ENCODE data around the gene GRID2IP.
"Not testable (repeated sequence)": the region's sequence is repeated elsewhere in the genome, so short reads cannot be mapped to it uniquely, and the experiment has no call there.

The GRID2IP gene

DNA sequence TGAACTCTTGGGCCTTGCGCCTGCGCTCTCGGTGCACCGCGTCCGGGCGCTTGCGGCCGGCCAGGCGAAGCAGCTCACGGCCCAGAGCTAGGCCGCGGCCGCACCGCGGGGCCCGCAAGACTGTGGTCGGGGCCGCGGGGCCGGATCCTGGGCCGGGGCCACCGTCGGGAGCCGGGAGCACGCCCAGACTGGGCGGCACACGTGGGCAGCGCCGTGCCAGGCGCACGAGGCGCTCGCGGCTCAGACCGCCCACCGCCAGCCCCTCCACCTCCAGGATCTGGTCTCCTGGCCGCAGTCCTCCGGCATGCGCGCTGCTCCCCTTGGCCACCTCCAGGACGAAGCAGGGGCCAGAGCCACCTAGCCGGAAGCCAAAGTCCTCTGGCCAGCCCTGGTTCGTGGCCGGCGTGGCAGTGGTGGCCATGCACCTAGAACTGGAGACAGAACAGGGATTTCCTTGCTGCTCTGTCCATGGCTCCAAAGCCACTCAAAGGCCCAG, at the start of gene GRID2IP:
GRID2IP (minus strand) TSS at position 446 of the 496 bp plus-strand sequence; CDS start at position 421, 25 bp downstream.
- DNase-seq (ENCODE audit: low read depth), result no peak

DNA sequence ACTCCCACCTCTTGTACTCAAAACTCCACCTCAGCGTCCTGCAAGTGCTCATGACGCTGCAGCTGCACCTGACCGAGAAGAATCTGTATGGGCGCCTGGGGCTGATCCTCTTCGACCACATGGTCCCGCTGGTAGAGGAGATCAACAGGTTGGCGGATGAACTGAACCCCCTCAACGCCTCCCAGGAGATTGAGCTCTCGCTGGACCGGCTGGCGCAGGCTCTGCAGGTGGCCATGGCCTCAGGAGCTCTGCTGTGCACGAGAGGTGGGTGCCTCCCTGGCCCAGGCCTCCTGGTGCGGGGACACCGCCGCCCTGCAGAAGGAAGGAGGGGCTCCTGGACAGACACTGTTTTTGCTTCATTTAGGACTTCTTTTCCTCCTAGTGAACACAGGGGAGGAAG, 48.8 kb upstream of the GRID2IP start:
- DNase-seq (ENCODE audit: low read depth), result no peak

DNA sequence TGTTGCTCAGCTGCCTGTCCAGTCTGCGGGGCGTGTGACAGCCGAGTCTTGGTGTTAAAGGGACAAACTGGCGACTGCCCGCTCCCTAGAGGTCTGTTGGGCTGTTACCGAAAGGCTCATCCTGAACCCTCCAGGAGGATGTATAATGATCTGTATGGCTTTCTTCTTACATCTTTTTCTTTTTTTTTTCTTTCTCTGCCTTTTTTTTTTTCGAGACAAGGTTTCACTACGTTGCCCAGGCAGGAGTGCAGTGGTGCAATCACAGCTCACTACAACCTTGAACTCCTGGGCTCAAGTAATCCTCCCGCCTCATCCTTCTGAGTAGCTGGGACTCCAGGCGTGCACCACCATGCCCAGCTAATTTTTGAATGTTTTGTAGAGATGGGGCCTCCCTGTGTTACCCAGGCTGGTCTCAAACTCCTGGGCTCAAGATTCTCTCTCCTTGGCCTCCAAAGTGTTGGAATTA, 39.4 kb upstream of the GRID2IP start:
- DNase-seq (ENCODE audit: low read depth), result no peak

DNA sequence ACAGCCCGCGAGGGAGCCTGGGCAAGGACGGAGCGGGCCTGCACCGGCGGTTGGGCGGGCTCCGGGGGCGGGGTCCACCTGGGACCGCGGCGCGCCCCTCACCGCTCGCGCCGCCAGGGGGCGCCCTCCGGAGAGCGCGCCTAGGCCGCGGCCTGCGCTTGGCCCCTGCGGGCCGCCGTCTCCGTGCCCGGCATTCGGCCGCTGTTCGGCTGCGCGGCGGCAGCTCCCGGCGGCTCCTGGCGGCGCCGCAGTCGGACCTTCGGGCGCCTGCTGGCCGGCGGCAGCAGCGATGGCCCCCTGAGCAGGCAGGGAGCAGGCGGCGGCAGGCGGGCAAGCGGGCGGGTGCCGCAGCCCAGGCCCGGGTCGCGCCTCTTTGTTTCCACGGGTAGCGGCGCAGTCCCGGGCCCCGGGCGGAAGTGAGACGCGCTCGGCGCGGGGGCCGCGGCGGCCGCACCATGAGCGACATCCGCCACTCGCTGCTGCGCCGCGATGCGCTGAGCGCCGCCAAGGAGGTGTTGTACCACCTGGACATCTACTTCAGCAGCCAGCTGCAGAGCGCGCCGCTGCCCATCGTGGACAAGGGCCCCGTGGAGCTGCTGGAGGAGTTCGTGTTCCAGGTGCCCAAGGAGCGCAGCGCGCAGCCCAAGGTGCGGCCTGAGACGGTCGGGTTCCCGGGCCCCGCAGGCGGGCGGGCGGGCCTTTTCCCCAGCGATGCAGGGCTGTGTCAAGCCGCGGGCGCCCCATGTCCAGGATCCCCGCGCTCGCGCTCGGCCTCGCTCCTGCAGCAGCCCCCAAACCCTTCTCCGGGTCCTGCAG, 38.8 kb upstream of the GRID2IP start, which contains the start of gene INTS15:
INTS15 (plus strand) TSS at position 193 of the 816 bp plus-strand sequence; CDS start at position 456, 263 bp downstream.
- DNase-seq (ENCODE audit: low read depth), result peak; percentile 87

DNA sequence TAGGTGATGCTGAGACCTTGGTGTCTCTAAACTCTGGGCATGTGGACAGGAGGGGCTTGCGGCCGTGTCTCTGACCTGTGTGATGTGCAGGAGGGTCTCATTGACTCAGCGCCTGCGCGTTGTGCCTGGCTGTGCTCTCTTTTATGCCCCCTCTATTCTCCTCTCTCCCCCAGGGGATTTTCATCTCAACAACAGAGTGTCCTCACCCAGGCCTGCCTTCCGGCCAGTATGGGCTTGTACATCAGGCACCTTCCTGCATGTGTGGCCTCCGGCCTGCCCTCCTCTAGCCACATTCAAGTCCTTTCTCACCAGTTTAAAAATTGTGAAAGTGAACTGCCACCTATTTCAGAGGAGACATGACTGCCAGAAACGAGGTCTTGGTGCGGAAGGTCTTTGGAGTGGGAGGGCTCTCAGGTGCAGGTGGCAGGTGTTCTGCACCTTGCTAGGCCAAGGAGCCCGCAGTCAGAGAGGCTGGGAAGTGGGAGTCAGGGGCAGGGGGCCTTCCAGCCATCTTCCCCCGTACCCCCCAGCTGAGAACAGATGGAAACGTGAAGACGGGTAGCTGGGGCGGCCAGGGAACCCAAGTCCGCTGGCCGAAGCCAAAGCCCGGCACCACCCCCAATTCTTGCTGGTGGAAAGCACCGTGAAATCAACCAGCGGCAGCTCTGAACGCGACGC, 38.0 kb upstream of the GRID2IP start:
- DNase-seq (ENCODE audit: low read depth), result no peak

DNA sequence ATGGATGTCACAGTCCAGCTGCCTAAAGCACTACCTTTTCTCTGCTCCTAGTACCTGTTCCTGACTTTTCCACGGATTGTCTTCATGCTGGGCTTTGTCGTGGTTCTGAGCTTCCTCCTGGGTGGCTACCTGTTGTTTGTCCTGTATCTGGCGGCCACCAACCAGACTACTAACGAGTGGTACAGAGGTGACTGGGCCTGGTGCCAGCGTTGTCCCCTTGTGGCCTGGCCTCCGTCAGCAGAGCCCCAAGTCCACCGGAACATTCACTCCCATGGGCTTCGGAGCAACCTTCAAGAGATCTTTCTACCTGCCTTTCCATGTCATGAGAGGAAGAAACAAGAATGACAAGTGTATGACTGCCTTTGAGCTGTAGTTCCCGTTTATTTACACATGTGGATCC, 37.3 kb upstream of the GRID2IP start:
- no peak for DNase-seq (ENCODE audit: low read depth)

DNA sequence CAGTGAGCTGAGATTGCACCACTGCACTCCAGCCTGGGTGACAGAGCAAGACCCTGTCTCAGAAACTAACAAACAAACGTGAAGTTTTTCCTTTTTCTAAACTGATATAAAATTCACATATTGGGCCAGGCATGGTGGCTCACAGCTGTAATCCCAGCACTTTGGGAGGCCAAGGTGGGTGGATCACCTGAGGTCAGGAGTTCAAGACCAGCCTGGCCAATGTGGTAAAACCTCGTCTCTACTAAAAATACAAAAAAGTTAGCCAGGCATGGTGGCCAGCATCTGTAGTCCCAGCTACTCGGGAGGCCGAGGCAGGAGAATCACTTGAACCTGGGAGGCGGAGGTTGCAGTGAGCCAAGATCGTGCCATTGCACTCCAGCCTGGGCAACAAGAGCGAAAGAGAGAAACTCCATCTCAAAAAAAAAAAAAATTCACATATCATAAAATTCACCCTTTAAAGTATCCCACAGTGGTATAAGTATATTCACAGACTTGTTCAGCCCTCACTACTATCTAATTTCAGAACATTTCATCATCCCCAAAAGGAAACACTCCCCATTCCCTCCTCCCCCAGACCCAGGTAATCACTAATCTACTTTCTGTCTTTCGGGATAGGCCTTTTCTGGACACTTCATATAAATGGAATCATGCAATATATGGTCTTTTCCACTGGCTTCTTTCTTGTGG, 34.6 kb upstream of the GRID2IP start:
- DNase-seq (ENCODE audit: low read depth), result not testable (repeated sequence)

DNA sequence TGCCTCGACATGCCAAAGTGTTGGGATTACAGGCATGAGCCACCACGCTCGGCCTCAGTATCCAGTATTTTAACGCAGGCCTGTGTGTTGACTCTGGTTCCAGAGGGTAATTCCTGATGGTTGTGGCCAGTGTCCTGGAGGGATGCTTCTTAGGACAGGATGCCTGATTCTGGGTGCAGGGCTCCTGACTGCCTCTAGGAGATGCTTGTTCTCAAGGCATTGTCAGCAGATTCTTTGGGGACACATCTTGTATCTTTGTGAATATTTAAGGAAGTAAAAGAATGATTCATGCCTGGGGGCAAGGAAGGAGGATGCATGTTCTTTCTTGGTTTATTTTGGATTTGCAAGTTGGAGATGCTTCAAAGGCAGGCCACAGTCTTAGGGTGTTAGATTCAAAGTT, 28.2 kb upstream of the GRID2IP start:
- DNase-seq (ENCODE audit: low read depth), result no peak

DNA sequence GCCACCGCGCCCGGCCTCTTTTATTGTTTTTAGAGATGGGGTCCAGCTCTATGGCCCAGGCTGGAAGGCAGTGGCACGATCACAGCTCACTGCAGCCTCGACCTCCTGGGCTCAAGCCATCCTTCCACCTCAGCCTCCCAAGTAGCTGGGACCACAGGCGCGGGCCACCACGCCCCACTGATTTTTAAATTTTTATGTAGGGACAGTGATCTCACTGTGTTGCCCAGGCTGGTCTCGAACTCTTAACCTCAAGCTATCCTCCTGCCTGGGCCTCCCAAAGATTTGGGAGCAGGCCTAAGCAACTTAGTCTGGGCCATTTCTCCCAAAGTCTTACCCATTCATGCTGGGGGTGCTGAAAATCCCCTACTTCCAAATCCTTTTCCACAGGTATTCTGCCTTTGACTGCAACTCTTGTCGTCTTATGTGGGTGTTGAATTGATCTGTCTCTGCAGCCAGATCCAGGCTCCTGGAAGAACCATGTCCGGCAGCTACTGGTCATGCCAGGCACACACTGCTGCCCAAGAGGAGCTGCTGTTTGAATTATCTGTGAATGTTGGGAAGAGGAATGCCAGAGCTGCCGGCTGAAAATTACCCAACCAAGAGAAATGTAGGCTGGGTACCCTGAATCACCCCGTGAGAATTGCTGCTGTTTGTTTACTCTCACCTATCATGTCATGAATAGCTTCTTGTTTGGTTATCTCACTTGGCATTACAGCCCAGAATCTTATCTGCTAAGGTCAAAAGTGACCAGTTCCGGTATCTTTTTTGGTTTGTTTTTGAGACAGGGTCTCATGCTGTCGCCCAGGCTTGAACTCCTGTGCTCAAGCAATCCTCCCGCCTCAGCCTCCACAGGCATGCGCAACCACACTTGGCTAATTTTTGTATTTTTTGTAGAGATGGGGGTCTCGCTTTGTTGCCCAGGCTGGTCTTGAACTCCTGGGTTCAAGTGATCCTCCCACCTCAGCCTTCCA, 27.1 kb upstream of the GRID2IP start:
- DNase-seq (ENCODE audit: low read depth), result no peak

DNA sequence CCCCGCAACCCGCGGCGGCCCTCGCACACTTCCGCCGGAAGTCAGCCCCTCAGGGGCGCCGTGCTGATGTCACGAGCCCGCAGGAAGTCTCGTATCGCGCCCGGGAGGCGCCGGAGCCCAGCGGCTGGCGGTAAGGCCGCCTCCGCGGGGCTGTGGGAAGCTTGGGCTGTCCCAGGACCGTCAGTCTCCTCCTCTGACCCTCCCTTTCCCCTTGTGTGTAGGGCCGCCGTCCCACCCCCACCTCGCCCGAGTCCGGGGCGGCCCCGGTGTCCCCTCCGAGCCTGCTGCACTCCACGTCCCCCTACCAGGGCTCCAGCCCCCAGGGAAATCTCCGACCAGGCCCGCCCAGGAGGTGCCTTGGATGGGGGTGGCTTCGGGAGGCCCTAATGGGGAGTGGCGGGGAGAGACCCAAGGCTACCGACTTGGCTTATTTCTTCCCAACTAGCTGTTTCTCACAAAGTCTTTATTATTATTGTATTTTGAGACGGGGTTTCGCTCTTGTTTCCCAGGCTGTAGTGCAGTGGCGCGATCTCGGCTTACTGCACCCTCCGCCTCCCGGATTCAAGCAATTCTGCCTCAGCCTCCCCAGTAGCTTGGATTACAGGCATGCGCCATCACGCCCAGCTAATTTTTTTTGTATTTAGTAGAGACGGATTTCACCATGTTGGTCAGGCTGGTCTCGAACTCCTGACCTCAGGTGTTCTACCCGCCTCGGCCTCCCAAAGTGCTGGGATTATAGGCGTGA, 26.3 kb upstream of the GRID2IP start, which contains the start of gene ZDHHC4:
ZDHHC4 (plus strand) TSS at position 86 of the 745 bp plus-strand sequence. CDS start 3,108 bp downstream, outside the sequence.
- DNase-seq (ENCODE audit: low read depth), result peak; percentile 89

DNA sequence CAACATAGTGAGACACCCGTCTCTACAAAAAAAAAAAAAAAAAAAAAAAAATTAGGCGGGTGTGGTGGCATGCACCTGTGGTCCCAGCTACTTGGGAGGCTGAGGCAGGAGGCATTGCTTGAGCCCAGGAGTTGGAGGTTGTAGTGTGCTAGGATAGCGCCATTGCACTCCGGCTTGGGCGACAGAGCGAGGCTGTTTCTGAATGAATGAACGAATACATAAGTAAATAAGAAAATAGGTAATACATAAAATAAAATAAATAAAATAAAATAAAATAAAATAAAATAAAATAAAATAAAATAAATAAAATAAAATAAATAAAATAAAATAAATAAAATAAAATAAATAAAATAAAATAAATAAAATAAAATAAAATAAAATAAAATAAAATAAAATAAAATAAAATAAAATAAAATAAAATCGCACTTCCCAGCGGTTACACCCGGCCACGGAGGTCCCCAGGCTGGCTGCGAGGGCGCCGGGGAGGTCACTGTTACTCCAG, 25.7 kb upstream of the GRID2IP start:
- not testable (repeated sequence) for DNase-seq (ENCODE audit: low read depth)

DNA sequence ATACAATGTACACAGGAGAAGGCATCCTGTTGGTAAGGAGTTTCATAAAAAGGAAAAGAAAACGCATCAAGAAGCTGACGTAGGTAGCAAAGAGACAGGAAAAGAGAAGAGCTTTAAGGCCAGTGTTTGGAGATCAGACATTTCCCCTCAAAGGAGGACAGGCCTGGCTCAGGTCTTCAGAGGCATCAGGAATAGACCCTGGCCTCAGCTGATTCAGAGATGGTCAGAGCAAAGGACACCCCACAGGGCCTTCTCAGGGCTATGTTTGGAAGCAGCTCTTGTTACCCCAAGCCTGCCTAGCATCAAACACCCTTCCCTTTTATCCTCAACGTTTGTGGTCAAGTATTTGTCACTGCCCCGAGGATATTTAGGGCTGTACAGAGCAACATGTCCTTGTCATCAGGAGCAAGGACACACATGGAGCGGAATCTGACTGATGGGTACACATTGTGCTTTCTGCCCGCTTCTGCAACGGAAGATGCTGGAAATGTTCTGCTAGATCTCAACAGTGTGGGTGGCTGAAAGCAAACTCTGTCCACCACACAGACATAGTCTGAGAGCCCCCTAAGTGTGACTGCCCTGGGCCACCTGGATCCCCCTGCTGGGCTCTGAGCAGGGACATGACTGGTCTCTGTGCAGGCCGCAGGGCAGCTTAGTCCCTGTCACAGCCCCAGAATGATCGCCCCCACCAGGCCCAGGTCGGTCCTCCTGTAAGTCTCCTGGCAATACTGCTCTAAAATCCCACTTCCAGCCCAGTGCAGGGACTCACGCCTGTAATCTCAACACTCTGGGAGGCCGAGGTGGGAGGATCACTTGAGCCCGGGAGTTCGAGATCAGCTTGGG, 25.0 kb upstream of the GRID2IP start:
- DNase-seq (ENCODE audit: low read depth), result no peak

DNA sequence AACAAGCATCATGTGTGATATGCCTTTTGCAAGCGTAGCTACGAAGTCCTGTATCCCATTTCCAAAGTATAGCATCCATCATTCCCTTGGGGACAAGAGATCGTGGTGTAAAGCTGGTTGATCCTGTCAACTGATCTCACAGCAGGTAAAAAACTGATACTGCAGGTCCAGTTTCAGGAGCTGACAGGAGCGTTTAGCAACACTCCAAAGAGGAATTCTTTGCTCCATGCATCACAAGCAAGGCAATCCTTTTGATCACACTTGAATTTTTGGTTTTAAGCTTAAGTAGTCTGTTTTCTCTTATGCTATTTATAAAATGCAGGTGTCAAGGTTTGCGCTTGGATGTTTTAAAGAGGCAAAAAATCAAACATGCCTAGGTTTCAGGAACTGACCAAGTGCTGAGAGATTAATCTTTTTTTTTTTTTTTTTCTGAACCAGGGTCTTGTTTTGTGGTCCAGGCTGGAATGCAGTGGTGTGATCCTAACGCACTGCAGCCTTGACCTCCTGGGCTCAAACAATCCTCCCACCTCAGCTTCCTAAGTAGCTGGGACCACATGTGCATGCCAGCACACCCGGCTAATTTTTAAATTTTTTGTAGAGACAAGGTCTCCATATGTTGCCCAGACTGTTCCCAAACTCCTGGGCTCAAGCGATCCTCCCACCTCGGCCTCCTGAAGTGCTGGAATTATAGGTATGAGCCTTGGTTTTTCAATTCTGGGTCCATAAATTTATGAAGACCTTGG, 24.2 kb upstream of the GRID2IP start:
- DNase-seq (ENCODE audit: low read depth), result no peak

DNA sequence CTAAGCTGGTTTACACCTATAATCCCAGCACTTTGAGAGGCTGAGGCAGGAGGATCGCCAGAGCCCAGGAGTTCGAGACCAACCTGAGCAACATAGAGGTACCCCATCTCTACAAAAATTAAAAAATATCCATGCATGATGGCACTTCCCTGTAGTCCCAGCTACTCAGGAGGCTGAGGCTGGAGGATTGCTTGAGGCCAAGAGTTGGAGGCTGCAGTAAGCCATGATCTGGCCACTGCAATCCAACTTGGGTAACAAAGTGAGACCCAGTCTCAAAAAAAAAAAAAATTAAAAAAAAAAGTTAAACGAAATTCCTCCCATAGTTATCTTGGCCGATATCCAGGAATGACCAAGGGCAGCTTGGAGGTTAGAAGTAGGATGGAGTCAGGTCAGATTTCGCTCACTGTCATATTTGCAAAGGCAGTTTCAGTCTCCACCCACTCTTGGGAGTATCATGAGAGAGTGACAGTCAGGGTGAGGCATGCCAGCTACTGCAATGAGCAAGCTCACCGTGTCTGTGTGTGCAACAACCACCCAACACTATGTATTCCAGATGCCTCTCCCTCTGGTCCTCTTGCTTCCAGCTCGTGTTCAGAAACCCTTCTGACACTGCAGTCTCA, 20.0 kb upstream of the GRID2IP start:
- DNase-seq (ENCODE audit: low read depth), result no peak

DNA sequence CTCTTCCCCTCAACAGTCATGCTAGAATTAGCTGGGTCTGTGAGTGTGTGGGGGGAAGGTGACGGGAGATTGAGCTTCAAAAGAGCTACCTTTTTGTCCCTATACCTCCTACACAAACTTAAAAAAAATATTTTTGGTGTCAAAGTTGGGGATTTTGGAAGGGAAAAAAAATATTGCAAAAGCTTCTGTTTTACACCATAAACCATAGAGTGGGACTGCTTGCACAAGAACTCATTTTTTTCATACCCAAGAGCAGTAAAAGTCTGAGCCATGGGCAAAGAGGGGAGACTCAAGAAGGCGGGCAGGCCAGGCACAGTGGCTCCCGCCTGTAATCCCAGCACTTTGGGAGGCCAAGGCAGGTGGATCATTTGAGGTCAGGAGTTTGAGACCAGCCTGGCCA, 16.6 kb upstream of the GRID2IP start:
- DNase-seq (ENCODE audit: low read depth), result no peak

DNA sequence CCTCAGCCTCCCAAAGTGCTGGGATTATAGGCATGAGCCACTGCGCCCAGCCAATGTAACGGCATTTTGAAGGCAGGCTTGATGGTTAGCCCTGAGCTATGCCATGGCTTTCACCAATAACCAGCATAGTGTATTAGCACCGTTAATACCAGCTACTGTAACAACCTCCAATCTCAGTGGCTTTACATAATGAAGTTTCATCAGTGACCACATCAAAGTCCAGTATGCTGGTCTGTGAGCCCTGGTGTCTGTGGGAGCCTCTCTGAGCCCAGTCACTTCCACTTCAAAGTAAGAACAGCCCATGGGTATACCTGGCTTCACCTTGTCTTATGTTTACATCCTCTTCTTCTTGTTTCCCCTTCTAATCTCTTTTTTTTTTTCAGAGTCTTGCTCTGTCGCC, 14.4 kb upstream of the GRID2IP start:
- no peak for DNase-seq (ENCODE audit: low read depth)

DNA sequence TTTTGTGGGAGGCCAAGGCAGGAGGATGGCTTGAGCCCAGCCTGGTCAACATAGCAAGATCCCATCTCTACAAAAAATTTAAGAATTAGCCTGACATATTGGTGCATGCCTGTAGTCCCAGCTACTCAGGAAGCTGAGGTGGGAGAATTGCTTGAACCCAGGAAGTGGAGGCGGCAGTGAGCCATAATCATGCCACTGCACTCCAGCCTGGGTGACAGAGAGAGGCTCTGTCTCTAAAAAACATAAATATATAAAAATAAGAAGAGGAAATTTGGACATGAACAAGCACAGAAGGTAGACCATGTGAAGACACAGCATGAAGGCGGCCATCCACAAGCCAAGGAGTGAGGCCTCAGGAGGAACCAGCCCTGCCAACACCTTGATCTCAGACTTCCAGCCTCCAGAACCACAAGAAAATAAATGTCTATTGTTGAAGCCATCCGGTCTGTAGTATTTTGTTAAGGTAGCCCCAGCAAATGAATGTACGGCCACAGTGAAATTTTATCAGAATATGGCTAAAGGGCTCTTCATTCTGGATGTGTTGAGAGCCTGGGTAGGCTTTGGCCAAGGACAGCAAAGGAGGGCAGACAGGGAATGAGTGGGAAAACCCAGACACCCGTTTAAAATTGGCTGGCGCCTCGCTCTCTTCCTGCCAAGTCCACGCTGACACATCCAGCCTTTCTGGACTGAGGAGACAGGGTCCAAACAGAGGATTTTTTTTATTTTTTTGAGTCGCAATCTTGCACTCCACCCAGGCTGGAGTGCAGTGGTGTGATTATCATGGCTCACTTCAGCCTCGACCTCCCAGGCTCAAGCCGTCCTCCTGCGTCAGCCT, 12.9 kb upstream of the GRID2IP start:
- DNase-seq (ENCODE audit: low read depth), result no peak
